OCI-LY3 (cell line): Measurements from ENCODE around the gene GALNTL6.
A peak's percentile ranks its signal among the peaks of the same experiment; 100 is the strongest.

Experiments
- H2AFZ ChIP-seq: fragments of 200-600, 300-600 bp; shearing (Covaris generic); 2 replicates; pipeline ENCODE4 v1.6.0; 2014; ENCODE audit warnings: antibody characterized with exemption, low read depth, low read length
- H3K27ac ChIP-seq: fragments of 200-600, 300-600 bp; sonication (generic); 2 replicates; pipeline ENCODE4 v1.5.1; 2014; ENCODE audit warnings: mild to moderate bottlenecking, low read length, moderate library complexity, mixed read lengths
- H3K27me3 ChIP-seq: fragments of 200-600, 300-600 bp; sonication (generic); 2 replicates; pipeline ENCODE4 v1.6.1; 2014; ENCODE audit warnings: low read depth, low read length, mixed read lengths
- H3K36me3 ChIP-seq: fragments of 200-600, 300-600 bp; sonication (generic); replicated peaks from 2 replicates; pipeline ENCODE3; 2014; ENCODE audit warnings: low read depth, low read length, mixed read lengths
- H3K4me1 ChIP-seq: fragments of 300-600, 200-600 bp; sonication (generic); 2 replicates; pipeline ENCODE4 v1.6.1; 2014; ENCODE audit warnings: low read length, mixed read lengths
- H3K4me2 ChIP-seq: fragments of 200-600, 300-600 bp; sonication (generic); 2 replicates; pipeline ENCODE4 v1.6.1; 2014; ENCODE audit warnings: low read length, mixed read lengths
- H3K4me3 ChIP-seq: fragments of 300-600, 200-600 bp; sonication (generic); 2 replicates; pipeline ENCODE4 v1.5.1; 2014; ENCODE audit warnings: antibody characterized with exemption, mild to moderate bottlenecking, low read length, moderate library complexity
- H3K79me2 ChIP-seq: fragments of 300-600, 200-600 bp; shearing (Covaris generic); 2 replicates; pipeline ENCODE4 v1.6.1; 2014; ENCODE audit warnings: mild to moderate bottlenecking, low read length, mixed read lengths
- H3K9ac ChIP-seq: fragments of 300-600, 200-600 bp; shearing (Covaris generic); 2 replicates; pipeline ENCODE4 v1.6.0; 2014; ENCODE audit warnings: mild to moderate bottlenecking, low read length, moderate library complexity
- H3K9me3 ChIP-seq: fragments of 200-600, 300-600 bp; shearing (Covaris generic); 2 replicates; pipeline ENCODE4 v1.6.1; 2014; ENCODE audit warnings: low read length, mixed read lengths; ENCODE audit not compliant: insufficient read depth
- H4K20me1 ChIP-seq: fragments of 200-600, 300-600 bp; sonication (generic); 2 replicates; pipeline ENCODE4 v1.6.1; 2016; ENCODE audit warnings: low read length, mixed read lengths; ENCODE audit not compliant: insufficient read depth
- CTCF ChIP-seq: fragments of 200-600, 300-600 bp; sonication (generic); IDR thresholded peaks from 2 replicates; pipeline ENCODE4 v1.5.1; 2014; ENCODE audit warnings: antibody characterized with exemption, low read length, low read depth
- EZH2phosphoT487 ChIP-seq: fragments of 200-600 bp; shearing (Covaris generic); IDR thresholded peaks from 2 replicates; pipeline ENCODE4 v1.6.1; 2018; ENCODE audit warnings: antibody characterized with exemption, mixed run types, low read depth

The GALNTL6 gene

GRCh38 chr4:172631832-172632231, 818.6 kb downstream of the GALNTL6 start:
- TF ChIP-seq CTCF (no peak), EZH2phosphoT487 (no peak)
- Histone ChIP-seq H3K4me3 (no peak overlapping the region), H3K9ac (no peak overlapping the region), H3K79me2 (no peaks in the 10 kb centered on the region), H3K27me3 (no peaks in the 10 kb centered on the region), H3K4me2 (0 out of 2 replicates have a peak overlapping the region, but pooled peaks have one; percentile 12), H2AFZ (no peak overlapping the region), H4K20me1 (no peaks in the 10 kb centered on the region), H3K27ac (0 out of 2 replicates have a peak overlapping the region, but pooled peaks have one; percentile 8), H3K9me3 (no peaks in the 10 kb centered on the region), H3K4me1 (peaks cover 11% of the 10 kb centered on the region), H3K36me3 (no peaks in the 10 kb centered on the region)

GRCh38 chr4:172648471-172648870, 835.3 kb downstream of the GALNTL6 start:
- H3K4me3 ChIP-seq: no peak overlapping the region
- H3K4me2 ChIP-seq: peak overlapping the region; percentile 49
- peaks cover 16% of the 10 kb centered on the region for H3K4me1 ChIP-seq
- no peaks in the 10 kb centered on the region for H3K79me2 ChIP-seq
- no peaks in the 10 kb centered on the region for H3K27me3 ChIP-seq
- H3K9ac ChIP-seq: no peak overlapping the region
- H2AFZ ChIP-seq: peak overlapping the region; percentile 16; the same call in 1 of the 2 replicates
- H3K36me3 ChIP-seq: no peaks in the 10 kb centered on the region
- no peaks in the 10 kb centered on the region for H4K20me1 ChIP-seq
- H3K9me3 ChIP-seq: no peaks in the 10 kb centered on the region
- TF ChIP-seq EZH2phosphoT487 (no peak), CTCF (no peak)
- peak overlapping the region; percentile 45 for H3K27ac ChIP-seq

- no peak overlapping the region for H3K27ac ChIP-seq
- H4K20me1 ChIP-seq: no peaks in the 10 kb centered on the region
- no peaks in the 10 kb centered on the region for H3K27me3 ChIP-seq
- no peak overlapping the region for H3K4me3 ChIP-seq
- H3K79me2 ChIP-seq: no peaks in the 10 kb centered on the region
- no peaks in the 10 kb centered on the region for H3K9me3 ChIP-seq
- H3K4me2 ChIP-seq: peak overlapping the region; percentile 49
- no peak overlapping the region for H3K9ac ChIP-seq
- TF ChIP-seq CTCF (no peak), EZH2phosphoT487 (no peak)
- H3K4me1 ChIP-seq: peaks cover 16% of the 10 kb centered on the region
- H3K36me3 ChIP-seq: no peaks in the 10 kb centered on the region
- no peak overlapping the region for H2AFZ ChIP-seq
Measured at GRCh38 chr4:172649143-172649542, 835.9 kb downstream of the GALNTL6 start.

GRCh38 chr4:172650758-172651530, 837.7 kb downstream of the GALNTL6 start:
- Histone ChIP-seq H3K4me1 (peaks cover 20% of the 10 kb centered on the region), H3K79me2 (no peaks in the 10 kb centered on the region), H3K9me3 (no peaks in the 10 kb centered on the region), H3K4me3 (no peak overlapping the region), H3K27me3 (no peaks in the 10 kb centered on the region), H4K20me1 (no peaks in the 10 kb centered on the region), H3K27ac (no peak overlapping the region), H3K36me3 (no peaks in the 10 kb centered on the region), H2AFZ (no peak overlapping the region), H3K4me2 (no peak overlapping the region), H3K9ac (no peak overlapping the region)
- TF ChIP-seq CTCF (no peak), EZH2phosphoT487 (no peak)
